Fibroblast of lung (primary cell): ENCODE results near the gene PPIP5K2.

Experiments
- EZH2 ChIP-seq: IDR thresholded peaks from 2 replicates; pipeline ENCODE4 v1.5.1; 2012; ENCODE audit warnings: low read length, control low read depth, mild to moderate bottlenecking; ENCODE audit errors: missing control alignments
- TF ChIP-seq, protein P1 (sequence below), 2 donors: IDR thresholded peaks in 1 of 2; conservative IDR thresholded peaks in 1 of 2; 1 replicate in 1 of 2; 2 replicates in 1 of 2; pipeline ENCODE4 v1.5.1; 2011 to 2012; ENCODE audit warnings: low read length in 2 of 2, control low read depth in 1 of 2, inconsistent platforms in 1 of 2, low read depth in 1 of 2, mild to moderate bottlenecking in 1 of 2

DNA sequence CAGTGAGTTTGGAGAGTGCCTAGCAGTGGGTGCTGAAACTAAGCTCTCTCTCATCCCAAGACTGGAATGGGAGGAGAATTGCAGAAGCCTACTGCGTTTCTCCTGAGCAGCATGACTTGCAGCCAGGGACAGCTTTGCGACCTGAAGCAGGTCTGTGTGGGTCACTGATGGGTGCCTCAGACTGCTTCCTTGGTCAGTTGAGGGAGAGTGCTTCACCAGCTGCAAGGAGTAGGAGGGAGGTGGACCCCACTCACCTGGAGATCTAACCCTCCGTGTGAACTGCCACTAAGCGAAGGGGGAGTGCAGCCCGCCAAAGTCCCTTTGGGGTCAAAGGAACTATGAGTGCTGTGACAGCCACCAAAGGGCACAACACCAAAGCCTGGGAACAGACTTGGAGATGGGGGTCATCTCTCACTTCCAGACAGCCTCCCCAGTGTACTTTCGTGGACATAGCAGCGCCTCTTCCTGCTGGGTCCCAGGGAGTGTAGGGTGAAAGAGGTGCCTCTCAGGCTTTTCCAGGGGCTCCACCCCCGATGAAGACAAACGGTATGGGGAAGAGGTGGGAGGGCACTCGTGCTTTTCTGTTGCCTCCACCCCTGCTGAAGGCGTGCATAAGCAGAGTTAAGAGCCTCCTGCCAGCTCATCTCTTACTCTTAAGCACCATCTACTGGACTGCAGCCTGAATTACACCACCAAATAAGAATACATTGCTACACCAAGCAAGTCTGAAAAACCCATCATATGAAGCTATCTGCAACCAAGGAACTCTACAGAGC, 104.2 kb downstream of the PPIP5K2 start:
- TF ChIP-seq, protein P1, sequence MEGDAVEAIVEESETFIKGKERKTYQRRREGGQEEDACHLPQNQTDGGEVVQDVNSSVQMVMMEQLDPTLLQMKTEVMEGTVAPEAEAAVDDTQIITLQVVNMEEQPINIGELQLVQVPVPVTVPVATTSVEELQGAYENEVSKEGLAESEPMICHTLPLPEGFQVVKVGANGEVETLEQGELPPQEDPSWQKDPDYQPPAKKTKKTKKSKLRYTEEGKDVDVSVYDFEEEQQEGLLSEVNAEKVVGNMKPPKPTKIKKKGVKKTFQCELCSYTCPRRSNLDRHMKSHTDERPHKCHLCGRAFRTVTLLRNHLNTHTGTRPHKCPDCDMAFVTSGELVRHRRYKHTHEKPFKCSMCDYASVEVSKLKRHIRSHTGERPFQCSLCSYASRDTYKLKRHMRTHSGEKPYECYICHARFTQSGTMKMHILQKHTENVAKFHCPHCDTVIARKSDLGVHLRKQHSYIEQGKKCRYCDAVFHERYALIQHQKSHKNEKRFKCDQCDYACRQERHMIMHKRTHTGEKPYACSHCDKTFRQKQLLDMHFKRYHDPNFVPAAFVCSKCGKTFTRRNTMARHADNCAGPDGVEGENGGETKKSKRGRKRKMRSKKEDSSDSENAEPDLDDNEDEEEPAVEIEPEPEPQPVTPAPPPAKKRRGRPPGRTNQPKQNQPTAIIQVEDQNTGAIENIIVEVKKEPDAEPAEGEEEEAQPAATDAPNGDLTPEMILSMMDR (conservative IDR thresholded peaks at IDR 0.05 in 1 of 2, IDR thresholded peaks at IDR 0.05 in 1 of 2; ENCODE audit: low read depth in 1 of 2, low read length in 2 of 2) = peak; percentile 60 to 83
- TF ChIP-seq EZH2 = no peak
